Activated CD4-positive, alpha-beta T cell treated with anti-CD3 and anti-CD28 coated beads for 36 hours (primary cell): Measurements from ENCODE around the gene RNASE8. TPM values are rescaled to one million over a fixed set of nuclear protein-coding genes. Genes with fewer than 3 reads are reported as not detected.

Source experiments
- ATAC-seq: fragments of 200-7000 bp; cut with Tn5 transposase; one replicate; pipeline ENCODE4 v1.10.0; 2021; ENCODE audit warnings: mild to moderate bottlenecking, moderate library complexity
- CTCF ChIA-PET: fragments of 350-600 bp; sonication (Branson Sonifier 250); formaldehyde crosslinking; loops from one replicate; lab custom pipeline; 2021; ENCODE audit warnings: antibody characterized with exemption; lab: Charles Lee
- POLR2A ChIA-PET: fragments of 350-600 bp; sonication (Branson Sonifier 250); formaldehyde crosslinking; loops from one replicate; lab custom pipeline; 2021; ENCODE audit warnings: antibody characterized with exemption, inconsistent platforms; lab: Charles Lee
- DNase-seq: peaks from one replicate; pipeline ENCODE4 v3.0.0-alpha.2; 2020
- H3K27ac Mint-ChIP-seq: one replicate; pipeline ENCODE4 v1.8.0; 2021; ENCODE audit warnings: mixed read lengths
- H3K27me3 Mint-ChIP-seq: one replicate; pipeline ENCODE4 v1.8.0; 2021; ENCODE audit warnings: mixed read lengths
- H3K36me3 Mint-ChIP-seq: one replicate; pipeline ENCODE4 v1.8.0; 2021; ENCODE audit warnings: low read depth, mixed read lengths
- H3K4me1 Mint-ChIP-seq: one replicate; pipeline ENCODE4 v1.8.0; 2021; ENCODE audit warnings: mixed read lengths
- H3K4me3 Mint-ChIP-seq: one replicate; pipeline ENCODE4 v1.8.0; 2021; ENCODE audit warnings: mild to moderate bottlenecking, moderate library complexity, mixed read lengths
- H3K9me3 Mint-ChIP-seq: one replicate; pipeline ENCODE4 v1.8.0; 2021; ENCODE audit warnings: low read depth, mixed read lengths
- intact Hi-C, 2 experiments: fragments of 100-400 bp; cut with DNase I in 1 of 2; cut with micrococcal nuclease in 1 of 2; formaldehyde crosslinking; loops; one replicate each; pipeline versions ENCODE4 v1.14.2 to v1.15.1; 2022 to 2024; cut with DNase I, micrococcal nuclease
- total RNA-seq, 2 experiments: library from RNA; stranded (reverse); gene quantifications; one replicate each; pipeline ENCODE4 v1.2.3, GENCODE V29; 2021

The RNASE8 gene
- total RNA-seq, 2 experiments from 2014 or later = not detected

DNA sequence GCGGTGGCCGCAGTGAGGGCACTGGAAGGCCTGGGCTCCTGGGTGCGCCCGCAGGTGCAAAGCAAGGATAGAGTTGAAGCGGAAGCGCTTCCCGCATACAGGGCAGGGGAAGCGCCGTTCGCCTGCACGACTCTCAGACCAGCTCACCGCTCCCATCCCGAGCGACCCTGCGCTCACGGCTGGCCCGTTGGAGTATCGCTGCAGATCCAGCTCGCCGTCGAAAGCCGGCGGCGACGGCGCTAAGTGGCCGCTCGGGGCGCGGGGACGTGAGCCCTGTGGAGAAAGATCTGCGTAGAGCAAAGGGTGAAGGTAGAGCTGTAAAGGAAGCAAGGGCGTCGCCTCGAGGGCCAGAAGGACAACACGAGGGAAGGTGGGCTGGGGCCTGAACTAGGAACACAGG lies 35.4 kb downstream of the RNASE8 start:
- Mint-ChIP-seq H3K27me3 (no peaks in the 10 kb centered on the region), H3K4me3 (no peak overlapping the region), H3K4me1 (peaks cover 12% of the 10 kb centered on the region), H3K27ac (no peak overlapping the region), H3K9me3 (no peaks in the 10 kb centered on the region), H3K36me3 (peaks cover 6% of the 10 kb centered on the region)
- intact Hi-C loops = loop anchor here in 1 of 2 experiments (2.0 kb wide), 1 partner anchor 24 kb away; no protein-coding TSS in a partner anchor
- ATAC-seq (no peak), DNase-seq (no peak)
- ChIA-PET CTCF (interaction anchor here (0.7 to 7.0 kb wide), 21 partner anchors 10 to 343 kb away, joined by 3 to 183 read pairs (median 4); partner anchors contain the start of genes ARHGEF40, RNASE13 and TMEM253), POLR2A (interaction anchor here (1.5 kb wide), 1 partner anchor 11 kb away, joined by 3 read pairs; no protein-coding TSS in a partner anchor)

DNA sequence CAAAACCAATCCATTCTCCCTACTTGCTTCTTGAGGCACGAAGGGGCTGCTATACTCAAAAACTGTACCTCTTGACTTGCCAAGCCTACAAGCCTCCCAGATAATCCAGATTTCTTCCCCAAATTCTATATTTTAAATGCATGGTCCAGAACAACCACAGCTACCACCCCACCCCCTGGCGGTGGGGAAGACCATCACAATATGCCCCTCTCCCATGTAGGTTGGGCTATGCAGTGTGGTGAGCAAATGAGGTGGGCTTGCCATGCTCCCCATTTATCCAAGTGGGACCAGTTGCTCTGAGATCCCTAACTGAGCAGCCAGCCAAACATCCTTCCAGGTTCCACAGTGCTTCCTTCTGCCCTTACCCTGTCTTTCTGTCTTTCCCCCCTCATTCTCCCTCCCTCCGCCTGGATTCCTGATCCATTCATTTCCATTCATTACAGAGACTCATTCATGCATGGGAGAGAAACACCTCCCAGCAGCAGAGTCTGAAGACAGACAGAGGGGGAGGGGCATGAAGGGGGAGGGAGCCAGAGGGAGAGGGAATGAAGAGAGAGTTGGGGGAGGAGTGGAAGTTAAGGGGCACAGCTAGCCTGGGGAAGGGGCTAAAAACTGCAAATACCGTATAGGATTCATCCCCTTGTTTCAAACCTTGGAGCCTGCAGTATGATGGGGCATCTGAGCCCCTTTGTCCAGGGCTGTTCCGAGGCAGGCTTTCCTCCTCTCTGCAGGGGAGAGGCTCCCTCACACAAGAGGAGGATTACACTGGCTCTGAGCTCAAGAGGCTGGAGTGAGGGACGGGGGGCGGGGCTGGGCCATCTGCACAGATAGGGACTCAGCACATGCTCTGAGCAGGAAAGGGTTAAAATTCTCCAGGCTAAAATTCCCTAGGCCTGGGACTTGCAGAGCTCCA lies 36.4 kb downstream of the RNASE8 start:
- peaks cover 15% of the 10 kb centered on the region for H3K4me1 Mint-ChIP-seq
- ChIA-PET POLR2A (no interaction called here), CTCF (interaction anchor here (0.9 to 7.0 kb wide), 10 partner anchors 10 to 99 kb away, joined by 3 to 183 read pairs (median 30); partner anchors contain the start of genes ARHGEF40 and TMEM253)
- DNase-seq (no peak), ATAC-seq (no peak)
- no peaks in the 10 kb centered on the region for H3K27me3 Mint-ChIP-seq
- no peak overlapping the region for H3K27ac Mint-ChIP-seq
- no peaks in the 10 kb centered on the region for H3K9me3 Mint-ChIP-seq
- no peak overlapping the region for H3K4me3 Mint-ChIP-seq
- peaks cover 6% of the 10 kb centered on the region for H3K36me3 Mint-ChIP-seq
- intact Hi-C loops = loop anchor here in 1 of 2 experiments (2.0 kb wide), 1 partner anchor 25 kb away; no protein-coding TSS in a partner anchor

GRCh38 chr14:21095430-21096205 lies 38.0 kb downstream of the RNASE8 start:
- intact Hi-C loops = no loop called here
- POLR2A ChIA-PET = no interaction called here
- peaks cover 6% of the 10 kb centered on the region for H3K36me3 Mint-ChIP-seq
- CTCF ChIA-PET = interaction anchor here (0.7 to 7.0 kb wide), 8 partner anchors 10 to 90 kb away, joined by 3 to 183 read pairs (median 4); no protein-coding TSS in a partner anchor
- ATAC-seq = no peak
- no peak for DNase-seq
- H3K4me1 Mint-ChIP-seq = peaks cover 22% of the 10 kb centered on the region
- H3K9me3 Mint-ChIP-seq = no peaks in the 10 kb centered on the region
- no peaks in the 10 kb centered on the region for H3K27me3 Mint-ChIP-seq
- no peak overlapping the region for H3K4me3 Mint-ChIP-seq
- no peak overlapping the region for H3K27ac Mint-ChIP-seq

- DNase-seq = no peak
- H3K4me3 Mint-ChIP-seq = no peak overlapping the region
- intact Hi-C loops = no loop called here
Measured at GRCh38 chr14:21096438-21096837, 38.8 kb downstream of the RNASE8 start.

DNA sequence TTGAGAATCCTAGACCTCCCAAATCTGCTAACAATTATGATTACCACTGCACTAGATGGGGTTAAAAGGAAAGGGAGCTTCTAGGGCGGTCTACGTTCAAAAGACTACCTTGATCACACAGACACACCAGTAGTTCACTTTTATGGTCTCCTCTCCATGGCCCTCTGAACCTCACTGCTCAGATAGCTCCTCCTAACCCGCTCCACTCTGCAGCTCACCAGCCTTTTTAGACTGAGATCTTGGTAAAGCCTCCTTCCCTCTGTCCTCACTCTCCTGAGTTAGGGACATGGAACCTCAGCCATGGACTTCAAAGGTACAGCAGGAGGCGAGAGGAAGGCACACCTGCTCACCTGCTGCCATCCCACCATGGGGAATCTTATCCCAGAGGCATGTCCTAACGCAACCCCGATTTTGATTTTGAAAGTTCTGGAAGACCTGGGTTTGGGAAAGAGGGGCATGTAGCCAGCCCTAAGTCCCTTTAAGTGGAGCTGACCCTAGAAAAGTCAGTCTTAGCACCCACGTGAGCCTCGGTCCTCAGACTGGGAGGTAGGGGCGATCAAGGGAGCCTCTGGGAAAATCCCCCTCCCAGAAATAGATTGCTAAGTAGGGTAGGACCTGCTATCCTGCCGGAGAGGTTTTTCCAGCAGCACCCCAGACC lies 39.5 kb downstream of the RNASE8 start:
- ChIA-PET POLR2A (interaction anchor here (0.9 kb wide), 1 partner anchor 12 kb away, joined by 3 read pairs; no protein-coding TSS in a partner anchor), CTCF (interaction anchor here (0.6 to 7.0 kb wide), 11 partner anchors 9 to 243 kb away, joined by 3 to 183 read pairs (median 4); no protein-coding TSS in a partner anchor)
- intact Hi-C loops = no loop called here
- Mint-ChIP-seq H3K36me3 (peaks cover 1% of the 10 kb centered on the region), H3K4me3 (peak overlapping the region; percentile 65), H3K4me1 (peaks cover 27% of the 10 kb centered on the region), H3K27ac (peak overlapping the region; percentile 49), H3K9me3 (no peaks in the 10 kb centered on the region), H3K27me3 (no peaks in the 10 kb centered on the region)
- no peak for DNase-seq
- no peak for ATAC-seq

More at GRCh38 chr14:21096438-21096837, 38.8 kb downstream of the RNASE8 start:
- H3K27me3 Mint-ChIP-seq = no peaks in the 10 kb centered on the region
- H3K4me1 Mint-ChIP-seq = peaks cover 22% of the 10 kb centered on the region
- peaks cover 3% of the 10 kb centered on the region for H3K36me3 Mint-ChIP-seq
- POLR2A ChIA-PET = no interaction called here
- CTCF ChIA-PET = interaction anchor here (0.7 to 7.0 kb wide), 9 partner anchors 8 to 244 kb away, joined by 3 to 183 read pairs (median 5); no protein-coding TSS in a partner anchor
- ATAC-seq = no peak
- H3K9me3 Mint-ChIP-seq = no peaks in the 10 kb centered on the region
- H3K27ac Mint-ChIP-seq = no peak overlapping the region

DNA sequence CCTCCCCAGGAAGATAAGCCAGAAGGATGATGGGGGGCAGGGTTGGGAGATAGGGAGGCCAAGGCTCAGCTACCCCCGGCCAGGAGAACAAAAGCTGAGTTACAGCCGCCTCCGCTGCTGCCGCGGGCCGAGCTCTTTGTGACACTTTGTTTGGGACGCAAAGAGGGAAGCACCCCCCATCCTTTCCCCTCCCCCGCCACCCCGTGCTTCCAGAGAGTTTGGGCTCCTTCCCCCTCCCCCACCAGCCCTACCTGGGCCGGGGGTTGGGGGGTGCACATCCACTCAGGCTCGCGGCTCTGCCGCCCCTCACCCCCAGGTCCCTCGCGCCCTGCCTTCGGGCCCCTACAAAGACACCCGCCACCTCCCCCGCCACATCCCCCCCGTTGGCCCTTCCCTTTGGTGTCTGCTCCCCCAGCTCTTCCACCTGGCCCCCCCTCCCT lies 40.0 kb downstream of the RNASE8 start:
- peak overlapping the region; percentile 49 for H3K27ac Mint-ChIP-seq
- DNase-seq = peak; percentile 52
- H3K9me3 Mint-ChIP-seq = no peaks in the 10 kb centered on the region
- POLR2A ChIA-PET = interaction anchor here (0.9 kb wide), 1 partner anchor 12 kb away, joined by 3 read pairs; no protein-coding TSS in a partner anchor
- peak overlapping the region; percentile 65 for H3K4me3 Mint-ChIP-seq
- H3K36me3 Mint-ChIP-seq = no peaks in the 10 kb centered on the region
- H3K27me3 Mint-ChIP-seq = no peaks in the 10 kb centered on the region
- CTCF ChIA-PET = interaction anchor here (1.1 to 7.0 kb wide), 6 partner anchors 8 to 80 kb away, joined by 3 to 183 read pairs (median 6); no protein-coding TSS in a partner anchor
- H3K4me1 Mint-ChIP-seq = peaks cover 30% of the 10 kb centered on the region
- intact Hi-C loops = no loop called here
- peak; percentile 8 for ATAC-seq

DNA sequence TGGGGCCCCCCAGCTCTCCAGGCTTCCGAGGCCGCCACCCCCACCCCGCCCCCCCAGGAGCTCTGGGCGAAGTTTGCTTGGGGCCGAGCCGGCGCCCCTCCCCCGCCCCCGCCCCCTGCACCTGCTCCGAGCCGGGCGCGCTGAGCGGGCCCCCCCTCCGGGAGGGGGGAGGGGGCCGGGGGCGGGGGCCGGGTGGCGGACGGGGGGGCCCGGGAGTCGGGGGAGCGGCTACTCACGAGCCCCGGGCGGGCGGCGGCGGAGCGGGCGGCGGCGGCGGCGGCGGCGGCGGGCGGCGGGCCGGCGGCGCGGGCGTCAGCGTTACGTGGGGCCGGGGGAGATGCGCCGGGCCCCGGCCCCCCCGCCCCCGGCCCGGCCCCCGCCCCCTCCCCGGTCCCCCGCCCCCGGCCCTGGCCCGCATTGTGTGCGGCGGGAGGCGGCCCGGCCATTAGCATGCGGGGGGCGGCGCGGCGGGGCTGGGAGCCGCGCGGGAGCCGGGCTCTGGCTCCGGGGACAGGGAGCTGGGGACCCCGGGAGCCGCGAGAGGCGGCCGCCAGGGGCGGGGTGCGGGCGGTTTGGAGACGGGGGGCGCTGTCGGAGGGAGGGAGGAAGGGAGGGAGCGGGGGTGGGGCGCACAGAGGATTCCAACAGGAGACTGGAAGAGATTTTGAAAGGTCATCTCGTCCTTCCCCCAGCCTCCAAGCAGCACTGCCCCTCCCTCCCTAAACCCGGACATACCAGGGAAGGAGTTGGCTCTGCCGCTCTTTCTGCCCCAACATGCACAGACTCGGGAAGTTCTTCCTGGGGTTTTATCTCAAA lies 40.7 kb downstream of the RNASE8 start, which contains the start of gene ZNF219:
Gene ZNF219 (minus strand): TSS at position 580 of the 816 bp plus-strand sequence. CDS start 5,064 bp downstream, outside the sequence.
- DNase-seq = peak; percentile 49
- ATAC-seq = peak; percentile 31
- no peaks in the 10 kb centered on the region for H3K36me3 Mint-ChIP-seq
- intact Hi-C loops = no loop called here
- peak within 1 kb of the TSS; percentile 75 for H3K4me3 Mint-ChIP-seq
- ChIA-PET POLR2A (interaction anchor here (0.9 kb wide), 1 partner anchor 11 kb away, joined by 3 read pairs; no protein-coding TSS in a partner anchor), CTCF (interaction anchor here (1.1 to 7.0 kb wide), 5 partner anchors 10 to 80 kb away, joined by 3 to 183 read pairs (median 6); no protein-coding TSS in a partner anchor)
- H3K27me3 Mint-ChIP-seq = no peaks in the 10 kb centered on the region
- peaks cover 33% of the 10 kb centered on the region for H3K4me1 Mint-ChIP-seq
- H3K27ac Mint-ChIP-seq = peak within 1 kb of the TSS; percentile 79
- no peaks in the 10 kb centered on the region for H3K9me3 Mint-ChIP-seq

- ATAC-seq (no peak), DNase-seq (no peak)
- Mint-ChIP-seq H3K9me3 (no peaks in the 10 kb centered on the region), H3K36me3 (no peaks in the 10 kb centered on the region), H3K27me3 (no peaks in the 10 kb centered on the region), H3K27ac (peak overlapping the region; percentile 79), H3K4me1 (peaks cover 35% of the 10 kb centered on the region), H3K4me3 (peak overlapping the region; percentile 75)
- ChIA-PET POLR2A (no interaction called here), CTCF (interaction anchor here (0.9 to 1.6 kb wide), 3 partner anchors 28 to 84 kb away, joined by 5 to 13 read pairs (median 5); no protein-coding TSS in a partner anchor)
- intact Hi-C loops = no loop called here
Measured at GRCh38 chr14:21098892-21099595, 41.4 kb downstream of the RNASE8 start.

GRCh38 chr14:21099596-21099985 lies 42.0 kb downstream of the RNASE8 start:
- ChIA-PET CTCF (interaction anchor here (0.9 to 2.9 kb wide), 4 partner anchors 10 to 85 kb away, joined by 5 to 15 read pairs (median 9); no protein-coding TSS in a partner anchor), POLR2A (no interaction called here)
- H3K4me3 Mint-ChIP-seq = peak overlapping the region; percentile 75
- ATAC-seq = no peak
- no peak overlapping the region for H3K27ac Mint-ChIP-seq
- H3K27me3 Mint-ChIP-seq = no peaks in the 10 kb centered on the region
- intact Hi-C loops = no loop called here
- H3K4me1 Mint-ChIP-seq = peaks cover 36% of the 10 kb centered on the region
- H3K9me3 Mint-ChIP-seq = no peaks in the 10 kb centered on the region
- DNase-seq = no peak
- H3K36me3 Mint-ChIP-seq = no peaks in the 10 kb centered on the region
